AG10803 (cell line): Measurements from ENCODE around the gene KRT80.

ENCODE experiments used
- DNase-seq: peaks from one replicate; pipeline ENCODE4 v3.0.0; 2010; ENCODE audit warnings: low read depth
- H3K4me3 ChIP-seq: 2 replicates; pipeline ENCODE4 v1.5.1; 2011; ENCODE audit warnings: mild to moderate bottlenecking, low read length, control low read depth
- CTCF ChIP-seq: conservative IDR thresholded peaks from 2 replicates; pipeline ENCODE4 v1.5.1; 2011; ENCODE audit warnings: mild to moderate bottlenecking, low read length, control low read depth, inconsistent platforms

The KRT80 gene

DNA sequence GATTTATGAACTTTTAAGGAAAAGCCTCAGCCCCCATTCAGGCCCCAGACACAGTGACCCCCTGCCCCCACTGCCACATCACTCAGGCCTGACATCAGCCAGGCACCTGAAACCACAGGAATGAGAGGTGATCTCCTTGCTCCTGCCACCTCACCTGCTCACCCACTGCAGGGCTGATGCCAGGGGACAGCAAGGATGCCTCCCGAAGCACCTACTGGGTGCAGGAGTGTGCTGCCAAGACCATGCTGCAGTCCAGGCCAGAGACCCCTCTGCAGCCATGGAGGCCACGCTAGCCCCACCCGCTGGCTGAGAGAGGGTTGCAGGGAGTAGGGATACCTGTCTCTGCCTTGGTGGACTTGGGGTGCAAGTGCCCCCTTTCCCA, 22.6 kb upstream of the KRT80 start:
- DNase-seq: no peak
- no peak overlapping the region for H3K4me3 ChIP-seq
- no peak for TF ChIP-seq CTCF

DNA sequence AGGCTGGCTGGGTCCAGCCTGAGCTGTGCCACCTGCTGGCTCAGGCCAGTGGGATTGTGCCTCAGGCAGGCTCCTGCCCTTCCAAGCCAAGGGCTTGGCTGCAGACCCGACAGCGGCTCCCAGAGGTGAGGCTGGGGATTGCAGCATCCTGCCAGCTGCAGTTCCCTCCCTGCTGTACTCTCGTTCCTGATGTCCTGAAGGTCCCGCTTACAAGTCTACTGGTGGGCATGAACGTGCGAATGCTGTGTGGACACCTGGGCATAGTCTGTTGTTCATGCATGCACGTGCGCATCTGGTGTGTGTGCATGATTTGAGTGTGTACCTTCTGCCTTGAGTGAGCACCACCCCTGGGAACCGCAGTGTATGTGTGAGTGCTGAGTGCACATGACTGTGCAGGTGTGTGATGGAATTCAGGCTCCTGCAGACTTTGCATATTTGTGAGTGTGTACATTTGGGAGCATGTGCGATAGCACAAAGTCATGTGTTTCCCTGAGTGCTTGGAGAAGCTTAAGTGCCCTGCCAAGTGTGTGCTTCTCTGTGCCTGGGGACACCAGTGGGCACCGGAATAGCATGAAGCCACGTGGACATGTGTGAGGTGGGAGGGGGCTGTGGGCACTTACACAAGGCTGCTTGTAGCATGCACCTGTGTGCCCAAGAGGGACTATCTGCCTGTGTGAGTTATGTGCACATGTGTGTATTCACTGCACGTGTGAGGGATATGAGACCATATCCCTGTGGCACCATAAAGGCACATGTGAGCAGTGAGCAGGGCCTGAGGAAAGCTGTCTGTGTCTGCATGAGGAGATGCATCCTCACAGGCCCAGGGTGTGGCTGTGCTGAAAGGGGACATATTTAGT, 22.0 kb upstream of the KRT80 start:
- peak; percentile 77 for DNase-seq
- H3K4me3 ChIP-seq: no peak overlapping the region
- peak; percentile 98 for TF ChIP-seq CTCF

- TF ChIP-seq CTCF: no peak
- no peak overlapping the region for H3K4me3 ChIP-seq
- DNase-seq: no peak
Measured at GRCh38 chr12:52212701-52213563, 21.1 kb upstream of the KRT80 start.

DNA sequence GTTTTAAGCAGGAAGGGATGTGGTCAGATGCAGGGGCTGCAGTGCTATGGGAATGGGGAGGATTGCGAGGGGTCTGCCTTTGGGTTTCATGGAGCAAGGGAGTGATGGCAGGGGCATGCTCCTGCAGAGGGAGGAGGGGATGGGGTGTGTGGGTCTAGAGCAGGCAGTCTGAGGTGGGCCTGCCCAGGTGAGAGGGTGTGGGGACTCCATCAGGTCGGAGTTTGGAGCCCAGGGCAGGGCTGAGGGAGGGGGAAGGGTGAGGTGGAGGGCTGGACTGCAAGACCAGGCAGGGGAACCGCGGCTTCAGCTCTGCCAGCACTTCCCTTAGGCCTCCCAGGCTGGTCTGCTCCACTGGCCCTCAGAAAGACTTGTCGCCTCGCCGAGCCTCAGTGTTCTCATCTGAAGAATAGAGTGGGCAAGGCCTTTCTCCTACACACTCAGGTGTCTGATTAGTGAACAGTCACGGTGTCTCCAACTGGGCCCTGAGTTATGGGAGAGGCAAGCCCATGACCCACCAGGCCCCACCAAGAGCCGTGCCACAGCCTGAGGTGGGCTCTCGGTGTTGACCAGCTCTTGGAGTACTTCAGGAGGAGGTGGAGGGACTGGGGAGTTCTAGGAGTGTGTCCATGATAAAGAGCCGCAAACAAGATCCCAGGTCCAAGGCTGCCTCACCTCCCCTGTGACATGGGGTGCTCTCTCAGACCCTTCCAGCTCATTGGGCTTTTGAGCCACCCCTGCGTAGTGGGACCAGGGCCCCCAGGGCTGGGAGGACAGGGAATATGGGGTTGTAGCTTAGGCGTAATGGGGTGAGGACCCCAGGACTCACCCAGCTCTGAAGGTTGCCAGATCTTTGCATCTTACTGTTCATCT, 20.1 kb upstream of the KRT80 start:
- no peak for DNase-seq
- no peak for TF ChIP-seq CTCF
- H3K4me3 ChIP-seq: no peak overlapping the region

- no peak for DNase-seq
- no peak for TF ChIP-seq CTCF
- H3K4me3 ChIP-seq: no peak overlapping the region
Measured at GRCh38 chr12:52210925-52211650, 19.3 kb upstream of the KRT80 start.

DNA sequence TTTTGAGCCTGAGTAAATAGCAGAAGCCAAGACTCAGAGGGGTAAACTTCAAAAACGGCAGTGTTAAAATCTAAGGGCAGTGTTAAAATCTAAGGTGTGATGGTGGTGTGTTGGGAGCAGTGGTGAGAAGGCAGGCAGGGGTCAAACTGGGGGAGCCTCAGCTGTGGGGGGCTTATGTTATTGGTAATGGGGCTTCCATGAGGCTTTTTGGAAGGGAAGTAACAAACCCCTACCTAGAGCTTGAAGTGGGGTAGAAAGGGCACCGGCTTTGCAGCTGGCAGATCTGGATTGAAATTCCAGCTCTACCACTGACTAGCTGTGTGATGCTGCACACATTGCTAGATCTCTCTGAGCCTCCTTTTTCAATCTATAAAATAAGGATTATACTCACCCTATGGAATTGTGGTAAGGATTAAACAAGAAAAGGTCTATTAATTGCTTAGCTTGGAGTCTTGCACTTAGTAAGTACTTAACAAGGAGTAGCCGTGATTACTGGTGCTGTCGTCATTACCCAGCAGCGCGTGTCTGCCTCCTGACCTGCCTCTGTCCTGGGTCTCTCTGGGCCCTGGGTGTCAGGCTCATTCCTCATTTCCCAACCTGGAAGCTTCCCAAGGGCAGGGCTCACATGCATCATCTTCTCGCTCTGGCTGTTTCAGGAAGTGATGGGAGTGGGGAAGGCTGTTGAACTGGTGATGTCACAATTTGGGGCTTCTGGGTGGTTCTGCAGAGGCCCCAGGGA, 18.5 kb upstream of the KRT80 start:
- no peak overlapping the region for H3K4me3 ChIP-seq
- DNase-seq: peak; percentile 85
- no peak for TF ChIP-seq CTCF
